CD4-positive, alpha-beta T cell treated with Interferon alpha-2 for 1 hour (primary cell): Measurements from ENCODE around the gene VWA2.

Source experiments
- DNase-seq, 2 donors: peaks; one replicate each; pipeline ENCODE4 v3.0.0-alpha.2; 2020 to 2022

VWA2 gene

DNA sequence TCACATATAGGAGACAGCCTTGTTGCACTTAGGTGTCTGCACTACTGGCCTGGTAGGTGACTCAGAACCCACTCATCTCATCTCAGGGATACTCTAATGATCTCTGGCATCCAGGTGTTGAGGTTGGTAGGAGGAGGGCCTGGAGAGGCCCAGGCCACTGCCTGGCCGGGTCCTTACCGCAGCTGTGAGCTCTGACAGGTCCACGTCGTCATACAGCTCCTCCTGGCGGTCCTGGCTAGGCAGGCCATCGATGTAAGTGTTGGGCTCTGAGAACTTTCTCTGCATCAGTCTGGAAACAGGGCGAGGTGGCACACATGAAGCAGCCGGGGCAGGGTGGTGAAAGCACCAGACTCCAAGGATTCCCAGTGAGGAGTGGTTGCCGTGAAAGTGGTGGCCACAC lies 62.1 kb downstream of the VWA2 start:
- no peak for DNase-seq

DNA sequence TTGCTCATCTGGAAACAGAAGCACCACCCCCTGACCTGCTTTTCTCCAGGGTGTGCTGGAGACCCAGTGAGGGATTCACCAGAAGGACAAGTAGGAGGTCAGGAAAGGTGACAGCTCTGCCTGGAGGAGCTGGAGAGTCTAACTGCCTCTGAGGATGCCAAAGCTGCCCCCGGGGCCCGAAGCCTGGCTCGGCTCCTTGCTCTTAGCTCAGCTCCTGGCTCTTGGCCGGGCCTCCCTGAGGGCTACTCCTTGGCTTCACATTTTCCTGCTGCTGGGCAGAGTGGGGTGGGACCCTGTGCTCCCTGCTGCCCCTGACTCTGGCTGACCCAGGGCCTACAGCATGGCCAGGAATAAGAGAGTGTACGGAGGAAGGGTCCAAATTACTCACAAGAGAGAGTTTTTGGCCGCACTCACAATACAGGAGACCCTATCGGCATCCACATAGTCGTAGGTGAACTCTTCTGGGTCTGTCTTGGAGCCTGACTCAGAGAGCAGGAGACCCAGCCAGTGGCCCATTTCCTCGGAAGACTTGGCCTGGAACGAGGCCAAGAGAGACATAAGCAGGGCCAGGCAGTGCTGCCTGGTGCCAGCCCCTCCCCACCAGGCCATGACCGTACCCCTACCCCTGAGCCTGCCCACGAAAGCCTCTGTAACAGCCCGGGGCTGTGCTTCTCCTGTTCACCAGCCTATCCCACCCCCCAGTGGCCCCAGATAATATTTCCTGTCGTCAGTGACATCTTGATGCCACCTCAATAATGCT lies 63.1 kb downstream of the VWA2 start:
- no peak for DNase-seq

DNA sequence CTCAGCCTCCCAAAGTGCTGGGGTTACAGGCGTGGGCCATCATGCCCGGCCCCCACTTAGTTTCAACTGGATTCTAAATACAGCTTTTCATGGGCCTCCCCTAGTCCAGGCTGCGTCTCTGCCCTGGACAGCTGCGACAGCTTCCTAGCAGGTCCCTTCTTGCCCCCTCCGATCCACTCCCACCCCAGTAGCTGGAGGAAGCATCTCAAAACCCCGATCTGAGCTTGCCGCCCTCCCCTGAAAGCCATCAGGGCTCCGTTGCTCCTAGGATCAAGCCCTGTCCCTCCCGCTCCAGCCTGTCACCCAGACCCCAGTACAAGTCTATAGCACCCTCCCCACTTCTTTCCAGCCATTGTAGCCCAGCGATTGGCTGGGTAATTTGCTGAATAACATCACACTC lies 64.5 kb downstream of the VWA2 start:
- no peak for DNase-seq

DNA sequence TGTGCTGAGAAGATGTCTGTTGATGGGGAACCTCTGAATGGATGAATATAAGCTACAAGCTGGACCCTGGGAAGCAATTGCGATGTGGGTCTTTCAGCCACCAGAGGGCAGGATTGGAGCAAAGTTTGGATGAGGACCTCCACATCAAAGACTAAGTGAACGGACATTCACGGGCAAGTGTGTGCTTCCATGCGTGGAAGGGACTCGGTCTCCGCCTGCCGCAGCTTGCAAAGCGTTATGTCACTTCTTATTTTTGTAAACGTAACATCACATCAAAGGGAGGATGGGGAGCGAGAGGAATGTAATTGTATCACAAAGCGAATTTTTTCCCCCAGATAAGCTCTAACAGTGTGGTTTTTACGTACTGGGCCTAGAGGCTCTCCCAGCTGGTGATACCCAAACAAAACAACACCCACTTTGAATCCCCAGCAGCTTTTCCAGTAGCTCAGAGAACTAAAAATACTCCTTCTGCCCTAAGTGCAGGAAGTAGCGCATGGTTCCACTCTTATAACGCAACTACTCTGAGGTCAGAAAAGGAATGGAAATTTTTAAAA lies 65.0 kb downstream of the VWA2 start:
- DNase-seq = peak; percentile 66 to 75

DNA sequence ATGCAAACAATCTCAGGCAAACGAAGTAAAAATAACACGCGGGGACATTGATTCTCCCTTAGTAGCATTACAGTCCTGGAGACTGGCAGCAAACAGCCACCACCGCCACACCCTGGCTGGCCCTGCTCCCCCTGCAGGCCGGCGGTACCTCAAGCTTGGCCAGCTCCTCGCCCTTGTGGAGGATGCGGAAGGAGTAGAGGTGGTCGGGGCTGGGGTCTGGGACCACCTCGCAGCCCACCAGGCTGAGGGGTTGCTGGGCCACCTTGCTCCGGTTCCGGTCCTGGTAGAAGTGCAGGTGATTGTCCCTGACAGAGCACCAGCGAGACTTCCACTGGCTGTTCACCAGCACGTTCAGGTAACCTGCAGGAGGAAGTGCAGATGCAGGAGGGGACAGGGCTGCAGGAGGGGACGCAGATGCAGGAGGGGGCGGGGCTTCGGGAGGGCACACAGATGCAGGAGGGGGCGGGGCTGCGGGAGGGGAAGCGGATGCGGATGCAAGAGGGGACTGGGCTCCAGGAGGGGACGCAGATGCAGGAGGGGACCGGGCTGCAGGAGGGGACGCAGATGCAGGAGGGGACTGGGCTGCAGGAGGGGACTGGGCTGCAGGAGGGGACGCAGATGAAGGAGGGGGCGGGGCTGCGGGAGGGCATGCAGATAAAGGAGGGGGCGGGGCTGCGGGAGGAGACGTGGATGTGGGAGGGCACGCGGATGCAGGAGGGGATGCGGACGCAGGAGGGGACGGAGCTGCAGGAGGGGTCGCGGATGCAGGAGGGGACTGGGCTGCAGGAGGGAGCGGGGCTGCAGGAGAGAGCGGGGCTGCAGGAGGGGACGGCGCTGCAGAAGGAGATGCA lies 65.7 kb downstream of the VWA2 start:
- DNase-seq = peak; percentile 67 to 70

DNA sequence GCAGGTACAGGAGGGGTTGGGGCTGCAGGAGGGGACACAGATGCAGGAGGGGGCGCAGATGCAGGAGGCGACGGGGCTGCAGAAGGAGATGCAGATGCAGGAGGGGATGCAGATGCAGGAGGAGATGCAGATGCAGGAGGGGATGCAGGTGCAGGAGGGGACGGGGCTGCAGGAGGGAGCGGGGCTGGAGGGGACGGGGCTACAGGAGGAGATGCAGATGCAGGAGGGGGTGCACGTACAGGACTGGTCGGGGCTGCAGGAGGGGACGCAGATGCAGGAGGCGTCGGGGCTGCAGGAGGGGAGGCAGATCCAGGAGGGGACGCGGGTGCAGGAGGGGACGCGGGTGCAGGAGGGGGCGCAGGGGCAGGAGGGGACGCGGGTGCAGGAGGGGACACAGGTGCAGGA lies 66.5 kb downstream of the VWA2 start:
- no peak for DNase-seq

DNA sequence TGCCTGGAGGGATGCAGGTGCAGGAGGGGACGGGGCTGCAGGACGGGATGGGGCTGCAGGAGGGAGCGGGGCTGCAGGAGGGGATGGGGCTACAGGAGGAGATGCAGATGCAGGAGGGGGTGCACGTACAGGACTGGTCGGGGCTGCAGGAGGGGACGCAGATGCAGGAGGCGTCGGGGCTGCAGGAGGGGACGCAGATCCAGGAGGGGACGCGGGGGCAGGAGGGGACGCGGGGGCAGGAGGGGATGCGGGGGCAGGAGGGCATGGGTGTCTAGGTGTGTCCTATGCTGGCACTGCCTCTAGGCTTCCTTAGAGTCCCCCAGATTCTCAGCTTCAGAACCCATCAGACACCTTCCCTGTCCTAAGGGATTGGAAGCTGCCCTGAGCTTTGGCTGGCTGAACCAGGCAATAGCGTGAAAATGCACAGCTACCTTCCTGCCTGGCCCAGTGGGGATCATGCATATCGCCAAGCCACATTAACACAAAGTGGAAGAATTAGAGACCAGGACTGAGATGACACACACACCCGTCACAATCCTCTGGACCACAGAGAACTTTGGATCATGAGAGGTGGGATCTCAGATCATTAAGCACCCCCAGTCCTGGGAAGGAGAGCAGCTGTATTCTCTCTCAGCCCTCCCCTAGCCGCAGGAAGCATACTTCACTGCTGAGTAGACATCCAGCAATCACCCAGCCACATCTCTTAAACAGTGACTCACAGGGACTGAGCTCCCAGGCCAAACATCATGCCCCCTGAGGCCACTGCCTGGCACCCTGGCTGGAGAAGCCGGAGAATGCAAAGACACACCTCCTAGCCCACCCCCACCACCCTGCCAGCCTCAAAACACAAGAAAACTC lies 67.3 kb downstream of the VWA2 start:
- no peak for DNase-seq

DNA sequence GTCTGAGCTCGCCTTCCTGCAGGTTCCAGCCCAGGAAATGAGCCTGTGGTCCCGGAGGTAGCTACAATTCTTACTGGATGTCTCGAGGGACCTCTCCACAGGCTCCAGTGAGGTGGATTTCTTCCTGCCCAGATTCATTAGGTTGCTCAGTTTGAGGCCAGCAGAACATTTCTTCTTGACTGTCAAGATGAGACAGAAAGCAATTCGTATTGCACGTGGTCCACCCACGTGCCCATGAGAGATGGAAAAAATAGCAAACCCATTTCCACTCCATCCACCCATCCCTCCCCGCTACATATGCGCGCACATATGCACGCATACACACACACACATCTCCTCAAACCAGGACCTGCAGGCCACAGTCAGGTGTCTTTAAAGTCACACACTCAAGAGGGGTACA lies 68.7 kb downstream of the VWA2 start:
- no peak for DNase-seq

DNA sequence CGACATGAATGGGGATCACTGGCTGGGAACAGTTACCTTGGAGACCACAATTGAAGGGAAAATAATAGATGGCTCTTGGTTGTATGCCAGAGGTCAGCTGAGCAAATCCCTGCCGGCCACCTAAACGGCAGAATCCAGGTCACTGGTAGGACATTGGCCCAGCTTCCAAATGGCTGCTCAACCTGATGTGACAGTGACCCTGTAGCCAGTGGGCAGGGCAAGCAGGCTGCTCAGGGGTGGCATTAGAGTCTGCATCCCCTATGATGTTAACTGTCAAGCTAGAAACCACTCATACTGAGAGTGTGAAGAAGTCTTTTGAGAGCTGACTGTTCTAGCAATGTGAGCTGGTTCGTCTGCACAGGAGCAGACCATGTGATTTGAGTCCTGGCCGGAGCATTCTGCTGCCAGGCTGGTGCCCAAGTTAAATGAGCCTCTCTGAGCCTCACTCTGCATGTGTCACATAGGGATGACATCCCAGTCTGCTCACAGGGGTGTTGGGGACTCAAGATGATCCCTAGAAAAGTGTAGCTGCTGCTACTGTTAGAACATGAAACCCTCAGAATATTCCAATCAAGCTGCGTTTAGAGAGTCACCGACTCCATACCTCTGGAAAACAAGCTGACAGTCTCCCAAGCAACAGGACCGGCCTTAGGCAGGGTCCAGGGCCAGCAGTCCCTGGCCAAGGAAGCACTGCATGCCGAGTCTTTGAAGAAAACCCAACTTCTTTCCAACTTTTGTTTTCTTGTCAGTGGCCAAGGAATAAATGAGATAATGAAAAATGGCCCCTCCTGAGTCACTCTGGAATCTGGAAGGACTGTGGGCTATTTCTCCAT lies 69.7 kb downstream of the VWA2 start:
- no peak for DNase-seq

DNA sequence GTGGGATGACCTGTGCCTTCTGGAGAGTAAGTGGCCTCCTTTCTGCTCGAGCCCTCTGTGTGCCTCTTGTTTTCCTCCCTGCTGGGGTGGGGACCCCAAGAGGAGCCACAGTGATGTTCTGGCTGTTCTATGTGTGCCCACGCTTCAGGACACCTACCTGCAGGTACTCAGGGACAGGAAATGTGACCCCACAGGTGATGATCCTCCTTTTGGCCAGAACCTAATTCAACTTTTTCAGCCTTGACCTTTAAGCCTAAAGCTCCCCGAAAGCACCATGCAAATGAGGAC lies 70.3 kb downstream of the VWA2 start:
- no peak for DNase-seq

DNA sequence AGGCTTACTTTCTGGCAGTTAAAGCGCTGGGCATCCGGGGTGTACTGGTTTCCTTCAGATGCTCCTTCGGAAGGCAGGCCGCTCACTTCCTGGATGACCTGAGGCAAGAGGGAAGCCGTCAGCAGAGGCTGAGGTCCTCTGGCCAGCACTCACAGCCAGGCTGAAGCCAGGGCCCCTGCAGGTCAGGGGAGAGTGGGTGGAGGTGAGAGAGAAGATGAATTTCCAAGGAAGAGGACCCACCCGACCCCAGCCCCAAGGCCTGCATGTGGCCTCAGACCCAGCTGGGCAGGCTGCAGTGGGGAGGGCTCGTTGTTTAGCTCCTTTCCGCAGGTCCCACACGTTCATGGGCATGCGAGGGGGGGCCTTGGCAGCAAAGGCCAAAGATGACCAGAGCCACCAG lies 71.3 kb downstream of the VWA2 start:
- DNase-seq = no peak

DNA sequence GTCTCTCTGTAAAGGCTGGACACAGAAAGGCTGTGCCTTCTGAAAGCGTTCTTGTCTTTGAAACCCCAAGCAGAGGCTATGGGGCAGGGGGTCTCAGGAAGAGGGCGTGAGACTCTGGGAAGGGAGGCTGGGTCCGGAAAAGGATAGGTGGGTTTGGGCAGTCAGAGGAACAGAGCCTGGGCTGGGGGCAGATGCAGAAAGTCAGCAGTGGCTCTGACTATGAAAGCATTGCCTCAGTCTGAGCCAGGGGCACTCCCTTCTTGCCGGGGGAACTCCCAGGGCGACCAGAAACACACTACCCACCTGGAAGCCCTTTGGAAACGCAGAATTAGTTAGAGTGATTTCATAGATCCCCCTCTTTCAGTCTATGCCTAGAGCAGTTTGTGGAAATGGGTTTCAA lies 72.0 kb downstream of the VWA2 start:
- DNase-seq = no peak

DNA sequence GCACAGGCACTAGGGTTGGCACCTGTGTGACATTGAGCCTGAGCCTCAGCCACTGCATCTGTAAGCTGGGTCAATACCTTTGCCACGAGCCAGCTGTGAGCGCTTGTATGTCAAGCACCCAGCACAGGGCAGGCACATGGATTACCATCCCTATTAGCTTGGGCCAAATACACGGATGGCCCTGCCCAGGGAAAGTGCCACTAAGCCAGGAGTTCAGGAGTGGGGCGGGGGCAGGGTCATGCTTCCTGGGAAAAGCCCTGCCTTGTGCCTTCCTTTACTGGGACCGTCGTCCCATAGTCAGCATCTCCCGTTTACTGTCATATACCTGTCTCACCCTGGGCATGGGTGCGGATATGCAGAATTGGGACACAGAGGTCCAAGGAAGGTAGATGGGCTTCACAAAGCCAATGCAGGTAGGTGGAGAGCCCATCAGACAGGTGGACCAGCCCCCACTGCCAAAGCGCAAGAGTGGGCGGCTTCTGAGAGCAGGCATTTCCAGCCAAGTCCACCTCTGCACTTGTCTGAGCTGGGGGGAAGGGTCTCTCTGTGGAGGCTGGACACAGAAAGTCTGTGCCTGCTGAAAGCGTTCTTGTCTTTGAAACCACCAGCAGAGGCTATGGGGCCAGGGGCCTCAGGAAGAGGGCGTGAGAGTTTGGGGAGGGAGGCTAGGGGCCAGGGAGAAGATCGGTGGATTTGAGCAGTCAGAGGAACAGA lies 72.6 kb downstream of the VWA2 start:
- DNase-seq = no peak

DNA sequence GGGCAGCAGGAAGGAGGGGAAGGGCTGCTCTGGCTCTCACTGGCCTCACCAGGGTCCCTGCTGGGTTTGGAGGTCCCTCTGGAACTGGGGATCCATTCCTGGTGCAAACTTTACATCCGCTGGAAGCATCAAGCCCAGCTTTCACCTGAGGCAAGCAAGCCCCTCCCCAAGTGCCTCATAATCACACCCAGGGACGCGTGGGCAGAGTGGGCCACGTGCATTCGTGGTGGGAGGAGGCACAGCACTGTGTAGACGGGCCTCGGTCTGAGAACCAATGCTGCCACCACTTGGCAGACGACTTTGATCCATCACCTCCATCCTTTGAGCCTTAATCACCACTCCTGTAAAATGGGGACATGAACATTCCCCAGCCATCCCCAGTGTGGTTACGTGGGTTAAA lies 74.1 kb downstream of the VWA2 start:
- DNase-seq = no peak

DNA sequence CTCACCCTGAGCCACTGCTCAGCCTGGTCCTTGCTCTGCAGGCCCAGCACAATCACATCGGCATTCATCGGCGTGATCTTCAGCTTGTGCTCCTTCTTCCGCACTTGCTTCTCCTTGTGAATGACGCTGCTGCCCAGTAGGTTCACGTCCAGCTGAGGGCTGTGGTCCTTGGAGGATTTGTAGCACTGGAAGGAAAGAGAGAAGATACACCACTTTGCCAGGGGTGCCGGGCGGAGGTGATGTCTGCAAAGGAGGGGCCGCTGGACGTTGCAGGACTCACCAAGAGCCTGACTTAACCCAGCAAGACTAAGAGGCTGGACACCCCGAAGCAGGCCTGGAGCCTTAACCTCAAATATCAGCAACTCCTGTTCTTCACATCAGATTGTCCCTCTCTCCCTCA lies 74.8 kb downstream of the VWA2 start:
- DNase-seq = no peak

DNA sequence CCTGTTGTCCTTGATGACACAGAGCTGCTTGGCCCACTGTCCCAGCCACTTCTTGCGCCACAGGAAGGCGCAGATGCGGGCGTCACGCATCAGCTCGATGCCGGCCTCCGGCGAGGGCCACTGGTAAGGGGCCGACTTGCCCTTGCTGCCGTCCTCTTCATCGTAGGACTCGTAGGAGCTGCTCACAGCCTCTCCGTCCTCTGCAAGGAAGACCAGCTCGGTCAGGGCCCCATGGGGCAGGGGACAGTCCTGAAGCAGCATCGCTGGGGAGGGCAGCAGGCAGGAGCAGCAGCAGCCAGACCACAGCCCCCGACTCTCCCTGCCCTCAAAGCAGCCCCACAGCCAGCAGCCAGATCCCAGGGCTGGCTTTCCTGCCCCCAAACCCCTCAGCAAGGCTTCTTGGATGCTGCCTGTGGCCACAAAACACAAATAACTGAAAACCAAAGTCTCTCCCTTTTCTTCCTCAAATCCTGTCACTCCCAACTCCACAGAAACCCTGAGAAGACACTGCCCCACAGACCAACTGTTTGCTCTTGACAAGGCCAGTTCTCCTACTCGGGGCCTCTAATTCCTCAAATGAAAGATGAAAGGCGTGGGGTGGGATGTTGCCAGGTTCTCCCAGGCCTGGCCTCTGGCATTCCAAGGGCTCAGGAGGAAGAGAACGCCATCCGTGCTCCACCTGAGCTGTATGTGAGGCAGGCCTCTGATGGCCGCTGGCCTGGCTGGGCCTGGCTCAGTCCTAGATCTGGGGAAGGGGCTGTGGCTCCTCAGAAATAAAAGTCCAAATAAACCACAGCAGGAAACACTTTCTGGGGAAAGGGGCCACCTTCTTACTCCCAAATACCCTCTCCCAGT lies 76.7 kb downstream of the VWA2 start:
- no peak for DNase-seq

DNA sequence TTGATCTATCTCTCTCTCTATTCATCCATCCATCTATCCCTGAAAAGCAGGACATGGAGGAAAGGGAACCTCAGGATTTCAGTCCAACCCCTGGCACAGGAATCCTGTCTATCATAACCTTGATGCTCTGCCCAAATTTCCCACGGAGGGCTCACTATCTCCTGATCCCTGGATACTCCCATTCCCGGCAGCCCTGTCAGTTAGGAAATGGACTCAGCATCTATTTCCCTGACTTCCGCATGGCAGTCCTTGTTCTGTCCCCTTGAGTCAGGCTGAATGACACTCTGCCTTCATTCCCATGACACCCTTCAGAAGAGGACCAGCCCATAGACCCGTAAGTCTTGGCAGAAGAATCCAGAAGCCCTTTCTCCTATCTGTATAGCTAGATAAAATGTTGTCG lies 77.7 kb downstream of the VWA2 start:
- no peak for DNase-seq

DNA sequence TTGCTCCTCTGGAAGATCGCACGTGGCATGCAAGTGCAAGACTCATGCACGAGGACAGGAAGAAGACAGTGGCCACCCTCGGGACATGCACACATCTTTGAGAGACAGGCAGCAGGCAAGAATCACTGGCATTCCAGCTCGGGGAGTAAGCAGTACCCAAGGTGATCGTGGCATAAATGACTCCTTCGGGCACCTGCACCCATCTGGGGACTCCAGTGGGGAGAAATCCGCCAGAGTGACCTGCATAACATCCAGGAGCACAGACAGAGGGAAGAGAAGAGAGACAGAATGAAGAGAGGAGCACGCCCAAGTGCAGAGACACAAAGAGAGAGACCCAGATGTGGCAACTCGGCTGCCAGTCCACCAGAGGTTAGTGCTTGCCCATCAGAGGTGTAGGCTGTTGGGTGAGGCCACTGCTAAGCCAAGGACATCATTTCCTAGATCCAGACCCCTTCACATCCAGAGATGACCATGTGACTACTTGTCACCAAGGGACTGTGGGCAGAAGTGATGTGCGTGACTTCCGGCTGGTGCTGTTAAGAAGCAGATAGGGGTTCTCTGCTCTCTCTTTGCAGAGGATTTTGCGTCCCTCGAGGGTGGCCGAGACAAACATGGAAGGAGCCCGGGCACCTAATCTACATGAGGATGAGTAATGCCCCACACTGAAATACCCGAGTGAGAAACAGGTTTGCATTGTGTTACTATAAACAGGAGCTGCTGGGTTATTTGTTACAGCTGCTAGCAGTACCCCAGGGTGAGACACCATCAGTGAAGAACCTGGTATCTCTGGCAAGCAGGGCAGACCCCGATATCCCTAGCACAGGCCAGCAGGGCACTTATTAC lies 80.6 kb downstream of the VWA2 start:
- no peak for DNase-seq

DNA sequence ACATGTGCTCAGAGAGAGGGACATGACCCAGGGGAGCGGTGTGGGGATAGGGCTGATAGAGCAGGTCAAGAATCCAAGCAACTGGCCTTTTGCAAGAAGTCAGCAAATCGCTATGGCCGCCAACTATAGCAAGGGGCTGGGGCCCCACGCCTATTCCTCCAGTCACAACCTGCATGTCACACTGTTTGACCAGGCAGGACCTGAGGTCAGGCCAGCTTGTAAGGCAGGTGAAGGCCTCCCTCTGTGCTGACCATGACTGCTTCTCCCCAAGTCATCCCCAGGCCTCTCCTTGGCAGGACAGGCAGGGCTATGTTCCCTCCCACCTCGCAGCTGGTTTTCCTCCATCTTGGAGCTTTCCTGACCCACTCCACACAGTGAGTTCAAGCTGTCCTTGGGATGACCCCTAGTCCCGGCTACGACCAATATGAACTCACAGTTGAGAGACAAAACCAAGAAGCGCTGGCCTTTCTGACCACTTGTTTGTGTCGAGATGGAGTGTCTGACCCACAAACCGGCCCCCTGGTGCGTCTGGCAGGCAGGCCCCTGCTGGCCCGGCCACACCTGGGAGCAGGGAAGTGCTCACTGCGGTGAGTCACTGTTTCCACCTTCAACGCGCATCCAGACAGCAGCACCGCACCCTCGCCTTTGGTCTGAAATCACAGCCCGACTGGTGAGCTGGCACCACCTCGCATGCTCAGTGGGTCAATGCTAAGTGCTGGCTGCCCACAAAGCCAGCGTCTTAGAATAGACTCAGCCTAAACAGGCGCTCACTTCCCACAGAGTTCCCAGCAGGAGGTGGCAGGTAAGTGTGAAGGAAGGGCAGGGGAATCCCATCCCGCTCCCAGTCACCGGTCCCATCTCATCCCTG lies 81.4 kb downstream of the VWA2 start:
- no peak for DNase-seq
